Femur (tissue), 1 donor: ENCODE results near the gene MBD1.
"Not testable (repeated sequence)": the region's sequence is repeated elsewhere in the genome, so short reads cannot be mapped to it uniquely, and the experiment has no call there.

ENCODE experiments used
- DNase-seq: peaks from one replicate; pipeline ENCODE4 v3.0.0-alpha.2; 2017

Gene MBD1

DNA sequence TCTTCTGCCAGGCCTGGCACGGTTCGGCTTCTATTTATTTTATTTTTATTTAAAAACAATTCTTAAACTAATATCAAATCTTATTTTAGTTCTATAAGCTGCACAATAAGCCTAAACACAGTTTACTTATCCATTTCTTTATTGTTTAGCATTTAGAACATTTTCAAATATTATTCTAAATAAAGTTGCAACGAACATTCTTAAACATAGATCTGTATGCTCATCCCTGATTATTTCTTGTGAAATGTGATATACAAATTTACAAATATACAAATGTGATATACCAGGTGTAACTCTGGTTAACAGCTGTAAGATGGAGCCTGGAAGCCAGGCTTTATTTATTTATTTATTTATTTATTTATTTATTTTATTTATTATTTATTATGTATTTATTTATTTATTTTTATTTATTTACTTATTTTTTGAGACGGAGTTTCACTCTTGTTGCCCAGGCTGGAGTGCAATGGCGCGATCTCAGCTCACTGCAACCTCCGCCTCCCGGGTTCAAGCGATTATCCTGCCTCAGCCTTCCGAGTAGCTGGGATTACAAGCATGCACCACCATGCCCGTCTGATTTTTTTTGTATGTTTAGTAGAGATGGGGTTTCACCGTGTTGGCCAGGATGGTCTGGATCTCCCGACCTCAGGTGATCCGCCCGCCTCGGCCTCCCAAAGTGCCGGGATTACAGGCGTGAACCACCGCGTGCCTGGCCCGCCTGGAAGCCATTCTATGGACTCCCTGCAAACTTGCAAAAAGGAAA lies 7.2 kb upstream of the MBD1 start:
- DNase-seq: not testable (repeated sequence)

DNA sequence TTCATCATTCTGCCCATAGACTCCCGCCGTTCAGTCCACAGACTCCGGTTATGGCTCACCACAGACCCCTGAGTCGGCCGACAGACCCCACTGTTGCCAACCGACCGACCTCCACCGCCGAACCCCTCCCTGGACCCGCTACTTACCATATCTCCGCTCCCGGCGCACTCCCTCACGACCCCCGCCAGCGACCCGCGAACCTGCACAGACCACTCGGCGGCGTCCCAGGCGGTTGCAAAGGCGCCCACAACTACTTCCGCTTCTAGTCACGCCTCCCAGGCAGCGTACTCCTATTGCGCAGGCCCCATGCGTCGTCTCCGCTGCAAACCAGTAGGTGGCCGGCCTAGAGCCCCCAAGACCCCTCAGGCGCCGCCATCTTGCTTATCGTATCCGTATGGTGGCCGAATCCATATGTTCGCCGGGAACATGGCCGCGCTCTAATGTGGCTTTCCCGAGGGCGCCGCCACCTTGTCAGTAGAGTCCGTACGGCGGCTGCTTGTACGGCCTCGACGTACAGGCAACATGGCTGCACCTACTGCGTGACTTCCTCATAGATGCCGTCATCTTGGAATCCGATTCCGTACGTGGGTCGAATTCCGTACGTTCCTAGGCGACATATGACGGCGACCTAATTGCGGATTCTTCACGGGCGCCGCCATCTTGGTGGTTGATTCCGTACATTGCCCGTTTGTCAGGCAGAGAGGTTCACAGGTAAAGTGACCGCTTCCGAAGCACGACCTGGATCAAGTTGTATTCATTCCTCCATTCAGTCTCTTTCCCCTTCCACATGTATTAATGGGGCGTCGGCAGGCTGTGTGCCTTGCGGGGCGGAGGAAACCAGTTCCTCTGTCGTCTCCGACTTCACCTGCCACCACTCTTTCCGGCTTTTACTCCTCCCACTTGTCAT lies 6.4 kb upstream of the MBD1 start, which contains the start of gene CXXC1:
Gene CXXC1, minus strand, starts transcription at position 252 of the 907 bp plus-strand sequence. Its CDS starts 103 bp downstream, at position 149.
- peak; percentile 100 for DNase-seq

DNA sequence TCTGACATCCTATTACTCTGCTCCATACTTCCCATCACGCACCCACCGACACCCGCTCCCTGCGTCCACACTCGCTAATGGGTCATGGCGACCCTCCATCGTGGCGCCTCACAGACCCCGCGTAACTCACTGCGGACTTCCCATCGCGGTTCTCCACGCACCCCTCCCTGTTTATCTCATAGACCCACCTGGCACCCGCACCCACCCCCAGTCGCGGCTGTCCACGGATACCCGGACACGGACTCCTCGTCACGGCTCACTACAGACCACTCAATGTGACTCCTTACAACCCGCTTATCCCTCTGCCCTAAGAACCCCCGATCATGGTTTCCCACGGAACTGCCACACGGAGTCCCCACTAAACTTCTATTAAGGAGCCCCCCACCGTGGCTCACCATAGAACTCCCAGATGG lies 5.7 kb upstream of the MBD1 start:
- no peak for DNase-seq

DNA sequence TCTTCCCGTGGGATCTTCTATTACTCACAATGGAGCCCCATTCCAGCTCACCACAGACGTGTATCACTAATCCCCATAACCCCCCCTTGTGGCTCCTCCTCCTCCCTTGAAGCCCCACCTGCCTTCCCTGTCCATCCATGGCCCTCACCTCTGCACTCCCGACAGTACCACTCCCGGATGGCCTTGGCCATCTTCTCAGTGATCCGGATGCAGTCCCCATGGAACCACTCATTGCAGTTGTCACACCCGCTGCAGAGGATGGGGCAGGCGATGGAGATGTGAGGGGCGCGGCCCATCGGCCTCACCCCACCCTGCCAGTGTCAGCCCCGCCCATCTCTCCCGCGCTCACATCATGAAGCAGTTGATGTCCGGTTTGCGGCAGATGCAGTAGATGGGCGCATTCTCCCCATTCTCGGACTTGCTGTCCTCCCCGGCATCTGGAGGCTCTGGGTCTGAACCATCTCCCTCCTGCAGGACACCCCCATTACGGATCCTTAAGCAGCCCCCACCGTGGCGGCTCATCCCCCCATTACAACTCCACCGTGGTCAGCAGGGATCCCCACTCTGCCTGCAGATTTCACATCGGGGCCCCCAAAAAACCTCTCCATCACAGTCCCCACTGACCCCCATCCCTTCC lies 5.2 kb upstream of the MBD1 start:
- DNase-seq: no peak

DNA sequence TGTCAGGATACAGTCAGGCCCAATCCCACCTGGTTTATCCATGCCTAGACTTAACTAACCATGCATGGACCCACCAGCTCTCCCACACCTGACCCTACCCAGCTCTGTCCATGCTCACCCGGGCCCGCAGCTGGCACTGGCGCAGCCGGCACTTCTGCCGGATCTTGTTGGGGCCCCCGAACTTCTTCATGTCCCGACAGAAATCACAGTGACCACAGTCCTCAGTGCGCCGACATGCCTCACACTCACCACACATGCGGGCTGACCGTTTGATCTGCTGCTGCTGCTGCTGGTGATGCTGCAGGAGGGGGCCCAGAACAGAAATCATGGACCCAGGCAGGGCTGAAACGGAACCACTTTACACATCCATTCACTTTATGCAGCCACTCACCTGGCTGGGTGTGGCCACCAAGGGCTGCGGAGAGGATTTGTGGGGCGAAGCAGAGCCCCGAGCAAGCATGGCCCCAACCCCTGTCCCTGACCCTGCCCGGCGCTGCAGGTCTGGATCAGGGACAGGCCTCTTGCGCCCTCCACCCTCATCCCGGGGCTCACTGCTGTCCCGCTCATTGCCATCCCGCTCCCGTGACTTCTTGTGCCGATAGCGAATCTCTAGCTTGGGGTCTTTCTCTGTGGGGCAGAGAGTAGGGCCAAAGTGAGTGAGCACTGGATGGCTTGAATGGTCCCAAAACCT lies 4.5 kb upstream of the MBD1 start:
- DNase-seq: no peak

DNA sequence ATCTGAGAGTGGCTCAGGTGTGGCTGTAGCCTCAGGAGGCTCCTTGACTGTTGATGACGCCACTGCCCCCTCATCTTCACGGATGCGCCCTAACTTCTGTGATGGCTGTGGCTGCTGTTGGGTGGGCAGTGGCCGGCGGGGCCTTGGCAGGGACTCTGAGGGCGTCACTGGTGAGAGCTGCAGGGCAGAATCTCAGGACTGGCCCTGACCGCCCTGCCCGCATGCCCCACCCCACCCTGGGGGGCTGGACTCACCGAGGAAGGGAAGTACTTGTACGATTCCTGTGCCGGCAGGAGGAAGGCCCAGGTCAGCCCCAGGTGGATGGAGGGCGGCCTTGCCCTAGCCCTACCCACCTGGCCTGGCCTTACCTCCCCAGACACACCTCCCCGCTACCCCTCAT lies 3.7 kb upstream of the MBD1 start:
- no peak for DNase-seq

DNA sequence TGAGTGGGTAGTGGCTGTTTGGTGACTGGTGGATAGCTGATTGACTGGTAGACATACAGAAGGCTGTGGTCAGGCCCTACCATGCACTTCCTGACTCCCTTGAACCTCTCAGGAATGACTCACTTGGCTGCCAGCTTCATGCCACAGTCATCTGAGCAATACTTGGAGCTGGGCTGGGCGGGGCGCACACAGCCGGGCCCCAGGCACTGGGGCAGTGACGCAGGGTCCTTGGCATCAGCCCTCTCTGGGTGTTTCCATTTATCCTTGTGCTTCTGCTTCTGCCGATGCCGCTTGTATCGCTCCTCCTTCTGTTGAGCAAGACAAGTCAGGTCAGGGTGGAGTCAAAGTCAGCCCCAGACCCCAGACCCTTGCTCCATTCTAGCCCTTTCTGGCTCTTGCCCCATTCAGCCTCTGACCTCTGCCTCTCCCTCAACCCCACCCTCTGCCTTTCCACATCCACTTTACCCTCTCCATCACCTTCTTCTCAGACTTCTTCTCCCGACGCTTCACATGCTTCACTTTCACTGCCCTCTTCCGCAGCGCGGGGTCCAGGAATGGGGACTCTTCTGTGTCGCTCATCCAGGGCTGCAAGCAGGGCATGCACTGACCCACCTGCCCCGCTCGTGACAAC lies 3.0 kb upstream of the MBD1 start:
- no peak for DNase-seq

DNA sequence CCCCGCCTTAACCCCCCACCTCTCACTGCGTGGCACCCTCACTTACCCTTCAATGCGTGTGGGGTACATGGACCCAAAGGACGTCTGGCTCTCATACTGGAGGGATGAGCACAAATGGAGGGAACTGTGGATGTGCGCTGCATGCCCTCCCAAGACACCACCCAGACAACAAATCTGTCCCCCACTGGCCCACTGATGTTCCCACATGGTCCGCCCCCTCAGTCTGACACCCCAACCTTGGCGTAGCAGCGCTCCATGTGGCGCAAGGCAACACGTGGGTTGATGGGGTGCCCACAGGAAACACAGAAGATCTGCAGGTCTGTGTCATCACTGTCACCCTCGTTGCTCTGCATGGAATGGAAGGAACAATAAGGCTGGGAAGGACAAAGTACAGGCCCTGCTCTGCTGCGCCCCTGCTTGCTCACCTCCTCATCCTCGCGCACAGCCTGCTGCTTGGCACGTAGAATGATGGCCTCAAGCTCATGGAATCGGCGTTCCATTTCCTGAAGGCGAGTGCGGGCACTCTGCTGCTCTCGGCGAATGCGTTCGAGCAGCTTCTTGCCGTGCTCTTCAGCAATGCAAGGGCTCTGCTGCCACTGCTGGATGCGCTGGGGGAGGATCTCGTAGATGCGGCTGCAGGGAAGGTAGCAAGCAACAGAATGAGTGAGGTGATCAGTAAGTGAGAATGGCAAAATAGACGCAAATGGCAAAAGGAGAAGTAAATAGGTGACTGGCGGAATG lies 2.3 kb upstream of the MBD1 start:
- DNase-seq: no peak

DNA sequence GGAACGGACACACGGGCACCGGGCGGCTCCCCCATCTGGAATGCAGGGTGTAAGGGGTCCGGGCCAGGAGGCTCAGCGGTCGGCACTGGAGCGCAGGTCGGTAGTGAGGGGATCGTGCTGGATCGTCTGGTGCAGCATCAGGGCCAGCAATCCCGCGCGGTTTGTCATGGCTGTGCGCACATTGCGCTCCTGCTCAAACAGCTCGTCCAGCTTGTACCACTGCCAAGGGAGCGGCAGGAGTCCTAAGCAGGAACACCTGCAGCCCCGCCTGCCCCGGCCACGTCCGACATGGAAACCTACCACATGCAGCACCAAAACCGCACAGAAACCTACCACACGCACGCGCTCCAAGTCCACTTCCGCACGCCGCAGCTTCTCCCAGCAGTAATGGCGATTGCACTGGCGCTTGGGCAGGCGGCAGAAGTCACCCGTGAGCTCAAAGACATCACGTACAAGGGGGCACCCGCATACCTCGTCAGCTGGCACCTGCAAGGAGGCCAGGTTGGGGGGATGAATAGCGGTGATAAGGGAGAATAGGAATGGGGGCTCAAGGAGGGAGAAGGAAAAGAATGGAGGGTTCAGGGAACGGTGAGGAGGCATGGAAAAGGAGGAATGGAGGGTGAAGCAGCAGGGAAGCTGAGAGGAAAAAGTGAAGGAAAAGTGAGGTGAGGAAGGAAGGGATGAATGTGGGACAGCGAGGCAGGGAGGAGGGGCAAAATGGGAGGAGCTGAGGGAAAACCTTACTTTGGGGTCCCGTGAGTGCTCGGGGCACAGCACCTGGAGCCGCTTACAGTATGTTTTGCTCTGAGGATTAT lies 1.4 kb upstream of the MBD1 start:
- no peak for DNase-seq

DNA sequence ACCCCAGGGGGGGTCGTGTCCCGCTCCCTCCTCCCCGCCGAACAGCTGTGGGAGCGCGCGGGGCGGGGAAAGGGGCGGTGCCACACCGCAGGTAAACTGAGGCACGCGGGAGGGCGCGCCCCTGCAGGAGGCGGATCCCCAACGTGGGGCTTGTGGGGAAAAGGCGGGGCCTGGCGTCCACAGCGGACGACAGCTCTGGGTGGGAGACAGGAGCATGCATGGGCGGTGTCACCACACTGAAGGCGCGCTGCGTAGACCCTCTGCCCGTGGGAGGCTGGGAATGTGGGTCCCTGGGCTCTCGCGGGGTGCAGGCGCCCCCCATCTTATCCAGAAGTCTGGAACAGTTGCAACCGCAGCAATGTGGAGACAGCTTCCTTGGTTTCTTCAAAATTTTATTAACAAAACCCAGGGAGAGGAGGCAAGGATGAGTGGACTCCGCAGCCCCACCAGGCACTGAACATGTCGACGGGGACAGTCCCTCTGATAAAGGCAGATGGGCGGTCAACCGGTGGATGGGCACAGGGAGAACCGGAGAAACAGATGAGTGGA lies 723 bp upstream of the MBD1 start:
- no peak for DNase-seq

DNA sequence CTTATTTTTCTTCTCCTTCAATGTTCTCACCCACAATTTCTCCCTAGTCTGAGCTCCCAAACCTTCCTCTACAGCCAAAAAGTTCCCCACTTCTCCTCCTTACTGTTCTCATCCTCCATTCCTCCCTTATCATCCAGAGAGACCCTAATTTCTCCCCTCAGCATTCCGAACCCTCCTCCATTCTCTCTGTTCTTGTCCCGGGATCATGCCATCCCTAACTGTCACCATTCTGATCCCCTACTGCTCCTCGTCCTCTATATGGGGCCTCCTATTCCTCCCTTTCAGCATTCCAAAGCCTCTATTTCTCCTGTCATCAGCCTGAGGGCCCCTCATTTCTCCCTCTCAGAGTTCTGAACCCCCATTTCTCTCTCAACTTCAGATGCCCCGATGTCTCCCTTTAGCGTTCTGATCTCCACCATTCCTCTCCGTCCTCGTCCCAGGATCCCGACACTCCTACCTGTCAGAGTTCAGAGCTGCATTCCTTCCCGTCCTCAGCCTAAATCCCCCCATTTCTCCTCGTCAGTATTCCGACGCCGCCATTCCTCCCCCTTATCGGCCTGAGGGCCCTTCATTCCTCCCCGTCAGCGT lies 522 bp downstream of the MBD1 start:
- DNase-seq: no peak

DNA sequence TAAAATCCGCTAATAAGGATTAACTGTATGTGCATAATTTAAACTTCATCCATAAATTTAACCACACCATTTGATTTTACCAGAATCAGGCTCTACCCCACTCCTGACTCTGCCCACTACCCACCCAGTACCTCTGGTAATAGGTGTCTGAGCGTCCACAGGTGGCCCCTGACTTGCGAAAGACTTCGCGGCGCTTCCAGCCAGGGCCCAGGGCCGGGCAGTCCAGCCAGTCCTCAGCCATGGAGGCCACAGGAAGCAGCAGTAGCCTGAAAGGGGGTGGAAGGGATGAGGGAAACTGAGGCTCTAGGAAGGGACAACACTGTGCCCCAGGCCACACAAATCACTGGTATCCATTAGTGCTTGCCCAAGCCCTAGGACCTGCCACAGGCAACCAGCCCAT lies 1.6 kb downstream of the MBD1 start:
- DNase-seq: no peak

DNA sequence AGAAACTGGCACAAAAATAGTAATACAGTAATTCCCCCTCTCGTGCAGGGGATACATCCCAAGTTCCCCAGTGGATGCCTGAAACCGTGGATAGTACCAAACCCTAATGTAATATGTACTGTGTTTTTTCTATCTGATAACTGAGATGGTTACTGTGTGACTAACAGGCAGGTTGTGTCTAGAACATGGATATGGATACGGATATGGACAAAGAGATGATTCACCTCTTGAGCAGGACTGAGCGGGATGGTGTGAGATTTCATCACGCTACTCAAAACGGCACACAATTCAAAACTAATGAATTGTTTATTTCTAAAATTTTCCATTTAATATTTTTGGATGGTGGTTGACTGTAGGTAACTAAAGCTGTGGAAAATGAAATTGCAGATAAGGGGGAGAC lies 3.4 kb downstream of the MBD1 start:
- no peak for DNase-seq

DNA sequence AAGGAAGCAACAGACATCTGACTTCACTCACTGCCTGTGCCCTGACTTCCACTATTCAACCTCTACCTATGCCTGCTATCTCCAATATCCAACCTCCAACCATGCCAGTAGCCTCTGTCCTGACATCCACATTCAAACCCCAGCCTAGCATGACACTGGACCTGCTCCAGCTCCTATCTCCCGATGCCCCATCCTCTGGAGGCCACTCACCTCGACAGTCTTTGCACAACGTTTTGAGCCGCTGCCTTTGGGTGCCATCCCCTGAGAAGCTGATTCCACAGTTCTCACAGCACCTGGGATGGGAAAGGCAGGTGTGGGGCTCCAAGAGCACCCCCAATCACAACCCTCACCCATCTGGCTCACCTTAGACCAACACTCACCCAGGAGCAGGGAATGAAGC lies 4.9 kb downstream of the MBD1 start:
- no peak for DNase-seq

DNA sequence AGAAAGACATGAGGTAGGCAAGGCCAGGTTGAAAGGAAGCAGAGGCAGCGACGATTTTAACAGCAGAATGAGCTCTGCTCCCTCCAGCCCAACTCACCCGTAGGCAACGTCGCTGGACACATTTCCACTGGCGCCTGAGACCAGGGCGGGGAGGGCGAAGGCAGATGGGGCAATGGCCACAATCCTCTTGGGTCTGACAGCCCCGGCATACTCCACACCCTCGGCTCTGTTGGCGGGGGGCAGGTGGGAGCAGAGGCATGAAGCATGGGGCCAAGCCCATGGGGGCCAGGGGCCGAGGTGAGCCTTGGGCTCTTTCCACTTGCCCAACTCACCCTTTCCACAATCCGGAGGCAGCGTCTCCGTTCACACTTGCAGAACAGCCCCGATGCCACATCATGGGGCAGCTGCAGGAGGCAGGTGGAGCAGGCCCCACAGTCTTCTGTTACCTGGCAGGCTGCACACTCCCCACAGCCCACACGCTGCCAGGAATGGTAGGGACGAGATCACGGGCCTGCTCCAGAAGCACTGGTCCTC lies 5.8 kb downstream of the MBD1 start:
- no peak for DNase-seq

DNA sequence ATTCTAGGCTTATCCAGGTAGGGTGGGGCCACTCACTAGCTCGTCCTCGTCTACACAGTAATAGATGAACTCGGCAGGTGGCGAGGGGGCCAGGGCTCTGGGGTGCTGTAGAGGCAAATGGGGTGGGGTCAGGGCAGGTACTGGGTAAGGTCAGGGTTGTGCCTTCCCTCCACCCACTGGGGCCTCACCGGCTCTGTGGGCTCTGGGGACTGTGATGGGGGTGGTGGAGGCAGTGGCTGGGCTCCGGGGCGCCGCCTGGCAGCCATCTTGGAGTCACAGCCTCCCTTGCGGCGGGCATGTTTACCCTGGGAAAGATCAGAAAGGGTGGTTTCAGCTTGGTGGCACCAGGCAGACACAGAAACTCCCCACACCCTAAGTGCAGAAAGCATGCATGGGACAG lies 6.4 kb downstream of the MBD1 start:
- DNase-seq: no peak

DNA sequence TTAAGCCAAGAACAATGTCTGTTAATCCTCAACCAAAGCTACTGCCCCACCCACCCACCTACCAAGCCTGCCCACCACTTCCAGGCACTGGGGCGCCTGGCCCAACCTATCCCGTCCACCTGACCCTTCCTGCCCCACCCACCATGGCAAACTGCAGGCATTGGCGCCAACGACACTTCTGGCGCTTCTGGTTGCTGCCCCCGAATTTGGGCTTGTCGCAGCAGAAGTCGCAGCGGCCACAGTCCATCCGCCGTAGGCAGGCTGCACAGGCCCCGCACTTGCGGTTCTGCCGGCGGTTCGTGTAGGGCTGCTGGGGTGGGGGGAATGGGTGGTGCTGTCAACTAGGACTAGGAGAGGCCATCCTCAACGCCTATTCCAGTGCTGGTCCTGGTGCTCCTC lies 7.3 kb downstream of the MBD1 start:
- no peak for DNase-seq

DNA sequence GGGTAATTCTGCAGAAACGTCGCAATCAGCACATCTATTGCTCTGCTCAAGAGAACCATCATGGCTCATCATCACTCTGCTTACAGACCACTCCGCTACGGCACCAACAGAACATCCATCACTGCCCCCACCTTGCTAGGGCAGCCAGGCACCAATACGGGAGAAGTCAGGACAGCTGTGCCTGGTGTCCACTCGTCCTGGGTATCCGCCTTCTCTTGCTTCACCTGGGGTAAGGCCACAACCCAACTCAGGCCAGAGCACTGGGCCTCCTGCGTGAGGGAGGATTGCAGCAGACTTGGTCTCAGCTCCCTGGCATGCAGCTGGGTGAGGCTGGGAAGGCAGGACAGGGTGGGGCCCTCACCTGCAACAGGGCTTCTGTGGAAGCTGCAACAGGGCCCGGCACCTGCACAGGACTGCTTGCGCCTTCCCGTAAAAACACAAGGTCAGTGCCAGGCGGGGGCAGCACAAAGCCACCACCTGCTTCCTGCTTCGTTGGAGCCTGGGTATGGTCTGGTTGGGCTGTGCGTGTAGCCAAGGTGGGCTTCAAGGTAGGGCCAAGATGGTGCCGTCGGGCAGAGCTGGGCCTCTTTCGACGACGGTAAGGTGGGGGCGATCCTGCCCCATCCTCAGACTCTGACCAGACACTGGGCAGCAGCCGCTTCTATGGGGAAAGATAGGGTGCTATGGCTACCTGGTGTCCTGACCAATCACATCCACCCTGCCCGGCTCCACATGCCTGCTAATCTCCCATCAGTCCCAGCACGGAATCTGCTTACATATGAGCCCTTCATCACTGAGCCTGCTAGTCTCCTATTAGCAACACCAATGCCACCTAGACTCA lies 7.9 kb downstream of the MBD1 start:
- no peak for DNase-seq

DNA sequence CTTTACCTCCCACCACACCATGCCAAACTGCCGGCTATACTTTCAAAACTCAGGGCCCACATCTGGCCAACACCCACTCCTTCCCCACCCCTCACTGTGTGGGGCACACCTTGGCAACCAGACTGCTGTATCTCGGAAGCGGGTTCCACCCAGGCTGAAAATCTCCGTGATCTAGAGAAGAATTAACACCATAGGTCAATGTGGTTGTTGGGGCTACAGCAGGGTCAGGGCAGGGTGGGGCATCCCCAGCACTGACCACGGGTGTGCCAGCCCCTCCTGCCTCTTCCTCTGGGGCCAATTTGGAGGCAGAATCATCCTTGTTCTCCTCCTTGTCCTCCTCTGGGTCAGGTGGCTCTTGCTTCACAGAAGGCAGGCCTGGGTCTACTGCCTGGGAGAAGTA lies 8.8 kb downstream of the MBD1 start:
- no peak for DNase-seq
